NT2/D1 (cell line): Measurements from ENCODE around the gene RTN3.

ENCODE experiments used
- DNase-seq: peaks from one replicate; pipeline ENCODE4 v3.0.0-alpha.2; 2011; ENCODE audit warnings: low read depth, low spot score
- H3K27me3 ChIP-seq: 2 replicates; pipeline ENCODE4 v1.6.0; 2011; ENCODE audit warnings: mild to moderate bottlenecking; ENCODE audit not compliant: insufficient read length, insufficient read depth
- H3K36me3 ChIP-seq: 2 replicates; pipeline ENCODE4 v1.6.1; 2011; ENCODE audit warnings: mild to moderate bottlenecking, low read length, mixed read lengths; ENCODE audit not compliant: insufficient read depth, insufficient read length
- H3K4me1 ChIP-seq: 2 replicates; pipeline ENCODE4 v1.5.1; 2011; ENCODE audit not compliant: insufficient read depth, insufficient read length
- H3K4me3 ChIP-seq: 2 replicates; pipeline ENCODE4 v1.5.1; 2011; ENCODE audit warnings: low read depth; ENCODE audit not compliant: insufficient read length
- H3K9ac ChIP-seq: 2 replicates; pipeline ENCODE4 v1.6.0; 2011; ENCODE audit warnings: low read depth; ENCODE audit not compliant: insufficient read length
- H3K9me3 ChIP-seq: 2 replicates; pipeline ENCODE4 v1.5.1; 2011; ENCODE audit warnings: mild to moderate bottlenecking, low read length; ENCODE audit not compliant: insufficient read depth
- SUZ12 ChIP-seq: IDR thresholded peaks from 2 replicates; pipeline ENCODE4 v1.6.1; 2011; ENCODE audit not compliant: insufficient read length, insufficient read depth; ENCODE audit errors: extremely low read depth
- YY1 ChIP-seq: IDR thresholded peaks from 2 replicates; pipeline ENCODE4 v1.6.1; 2011; ENCODE audit not compliant: insufficient read length, insufficient read depth
- ZNF274 ChIP-seq: IDR thresholded peaks from 2 replicates; pipeline ENCODE4 v1.6.1; 2011; ENCODE audit warnings: mild to moderate bottlenecking, low read depth, low read length

Gene RTN3

DNA sequence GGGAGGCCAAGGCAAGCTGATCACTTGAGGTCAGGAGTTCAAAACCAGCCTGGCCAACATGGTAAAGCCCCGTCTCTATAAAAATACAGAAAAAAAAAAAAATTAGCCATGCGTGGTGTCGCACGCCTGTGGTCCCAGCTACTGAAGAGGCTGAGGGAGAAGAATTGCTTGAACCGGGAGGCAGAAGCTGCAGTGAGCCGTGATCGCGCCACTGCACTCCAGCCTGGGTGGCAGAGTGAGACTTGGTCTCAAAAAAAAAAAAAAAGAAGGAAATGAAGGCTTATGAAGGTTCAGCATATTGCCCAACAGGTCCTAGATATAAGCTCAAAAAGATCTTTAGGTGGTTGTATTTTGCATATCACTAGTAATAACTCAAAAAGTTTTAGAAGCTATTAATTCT is 20.3 kb upstream of the RTN3 start:
- Histone ChIP-seq H3K36me3 (peaks cover 21% of the 10 kb centered on the region), H3K4me1 (no peaks in the 10 kb centered on the region), H3K9ac (no peak overlapping the region), H3K27me3 (no peaks in the 10 kb centered on the region), H3K4me3 (no peak overlapping the region), H3K9me3 (no peaks in the 10 kb centered on the region)
- TF ChIP-seq SUZ12 (no peak), YY1 (no peak), ZNF274 (no peak)
- no peak for DNase-seq

DNA sequence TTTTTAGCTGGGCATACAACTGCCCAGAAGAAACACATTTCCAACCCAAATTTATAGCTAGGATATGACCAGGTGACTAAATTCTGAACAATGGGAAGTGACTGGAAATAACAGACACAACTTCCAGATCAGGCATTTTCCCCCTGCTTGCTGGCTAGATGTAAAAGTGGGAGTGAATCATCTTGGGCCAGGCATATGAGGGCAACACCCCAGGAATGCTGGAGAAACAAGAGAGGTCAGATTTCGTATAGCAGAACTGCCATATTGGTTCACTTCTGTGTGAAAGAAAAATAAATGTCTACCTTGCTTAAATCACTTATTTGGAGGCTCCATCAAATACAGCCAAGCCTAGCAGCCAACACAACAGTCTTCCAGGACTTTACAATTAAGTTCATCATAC is 17.5 kb upstream of the RTN3 start:
- Histone ChIP-seq H3K9ac (no peak overlapping the region), H3K9me3 (no peaks in the 10 kb centered on the region), H3K4me3 (no peak overlapping the region), H3K36me3 (peaks cover 4% of the 10 kb centered on the region), H3K27me3 (no peaks in the 10 kb centered on the region), H3K4me1 (no peaks in the 10 kb centered on the region)
- no peak for DNase-seq
- TF ChIP-seq YY1 (no peak), SUZ12 (no peak), ZNF274 (no peak)

DNA sequence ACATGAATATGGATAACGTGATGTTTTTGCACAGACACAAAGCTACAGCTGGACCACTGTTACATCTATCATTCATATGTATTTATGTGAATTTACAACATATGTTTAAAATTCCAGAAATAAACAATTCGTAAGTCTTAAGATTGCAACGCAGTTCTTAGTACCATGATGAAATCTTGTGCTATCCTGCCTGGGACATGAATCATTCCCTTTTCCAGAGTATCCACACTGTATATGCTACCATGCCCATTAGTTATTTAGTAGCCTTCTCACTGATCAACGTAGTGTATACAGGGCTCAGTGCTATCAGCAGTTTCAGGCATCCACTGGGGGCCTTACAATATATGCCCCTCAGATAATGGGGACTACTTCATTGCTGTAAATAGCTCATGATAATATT is 14.4 kb upstream of the RTN3 start:
- H3K9me3 ChIP-seq, result peaks cover 3% of the 10 kb centered on the region; the same call in 1 of the 2 replicates
- H3K9ac ChIP-seq, result no peak overlapping the region
- H3K36me3 ChIP-seq, result peaks cover 10% of the 10 kb centered on the region
- no peaks in the 10 kb centered on the region for H3K4me1 ChIP-seq
- H3K27me3 ChIP-seq, result no peaks in the 10 kb centered on the region
- no peak for TF ChIP-seq ZNF274
- TF ChIP-seq YY1, result no peak
- no peak for TF ChIP-seq SUZ12
- no peak for DNase-seq
- no peak overlapping the region for H3K4me3 ChIP-seq

DNA sequence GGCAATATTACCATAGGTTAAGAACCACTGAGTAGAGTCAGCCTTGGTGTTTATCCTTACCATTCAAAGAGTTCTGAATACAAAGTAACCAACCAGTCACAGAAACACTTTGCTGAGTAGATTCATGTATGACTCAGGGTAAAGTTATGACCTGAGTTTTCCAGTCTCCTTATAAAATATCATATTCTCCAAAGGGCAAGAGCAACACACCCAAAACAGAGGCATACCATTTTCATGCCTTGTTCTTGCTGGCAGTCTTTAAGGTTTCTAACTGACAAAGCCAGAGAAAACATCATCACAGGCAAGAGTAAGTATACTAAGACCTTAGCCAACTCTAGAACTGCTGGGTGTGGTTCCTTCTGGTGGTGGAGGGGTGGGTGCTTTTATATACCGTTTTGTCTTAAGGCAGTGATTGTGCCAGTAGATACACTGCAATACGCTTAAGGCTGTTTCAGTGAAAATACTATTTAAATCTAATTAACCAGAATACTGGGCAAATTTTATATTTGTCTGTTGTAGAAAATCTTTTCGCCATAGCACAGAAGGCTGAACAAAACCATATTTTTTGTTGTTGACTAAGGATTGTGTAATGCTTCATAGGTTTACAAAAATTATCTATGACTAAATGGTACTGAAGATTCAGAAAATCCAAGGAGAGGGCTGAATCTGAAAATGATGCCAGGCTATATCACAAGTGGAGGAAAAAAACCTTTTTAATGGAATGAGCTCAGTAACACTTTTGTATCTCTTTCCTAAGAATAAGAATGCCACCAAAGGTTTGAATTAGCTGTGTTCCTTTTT is 13.1 kb upstream of the RTN3 start:
- no peak overlapping the region for H3K4me3 ChIP-seq
- H3K9me3 ChIP-seq, result peaks cover 7% of the 10 kb centered on the region; the same call in 1 of the 2 replicates
- TF ChIP-seq YY1 (no peak), SUZ12 (no peak), ZNF274 (no peak)
- H3K36me3 ChIP-seq, result peaks cover 10% of the 10 kb centered on the region
- no peak for DNase-seq
- no peaks in the 10 kb centered on the region for H3K27me3 ChIP-seq
- H3K9ac ChIP-seq, result no peak overlapping the region
- H3K4me1 ChIP-seq, result no peaks in the 10 kb centered on the region

DNA sequence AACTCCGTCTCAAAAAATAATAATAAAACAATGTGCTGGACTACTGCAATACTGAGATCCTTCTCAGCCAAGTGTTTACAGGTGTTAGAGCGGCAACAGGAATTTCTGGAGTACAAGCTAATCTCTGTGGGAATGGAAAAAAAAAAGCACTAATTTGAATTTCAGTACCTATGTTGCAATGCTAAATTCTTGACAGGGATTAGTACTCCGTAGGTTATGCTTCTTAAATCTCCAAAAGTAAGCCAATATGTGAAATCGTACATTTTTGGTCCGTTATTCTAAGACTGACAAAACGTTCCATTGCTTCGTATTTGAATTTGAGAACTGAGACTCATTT is 11.2 kb upstream of the RTN3 start:
- Histone ChIP-seq H3K36me3 (peaks cover 6% of the 10 kb centered on the region), H3K9ac (peak overlapping the region; percentile 67), H3K4me1 (no peaks in the 10 kb centered on the region), H3K27me3 (no peaks in the 10 kb centered on the region), H3K4me3 (peak overlapping the region; percentile 49), H3K9me3 (peaks cover 7% of the 10 kb centered on the region; the same call in 1 of the 2 replicates)
- DNase-seq, result no peak
- no peak for TF ChIP-seq ZNF274
- no peak for TF ChIP-seq YY1
- TF ChIP-seq SUZ12, result no peak

DNA sequence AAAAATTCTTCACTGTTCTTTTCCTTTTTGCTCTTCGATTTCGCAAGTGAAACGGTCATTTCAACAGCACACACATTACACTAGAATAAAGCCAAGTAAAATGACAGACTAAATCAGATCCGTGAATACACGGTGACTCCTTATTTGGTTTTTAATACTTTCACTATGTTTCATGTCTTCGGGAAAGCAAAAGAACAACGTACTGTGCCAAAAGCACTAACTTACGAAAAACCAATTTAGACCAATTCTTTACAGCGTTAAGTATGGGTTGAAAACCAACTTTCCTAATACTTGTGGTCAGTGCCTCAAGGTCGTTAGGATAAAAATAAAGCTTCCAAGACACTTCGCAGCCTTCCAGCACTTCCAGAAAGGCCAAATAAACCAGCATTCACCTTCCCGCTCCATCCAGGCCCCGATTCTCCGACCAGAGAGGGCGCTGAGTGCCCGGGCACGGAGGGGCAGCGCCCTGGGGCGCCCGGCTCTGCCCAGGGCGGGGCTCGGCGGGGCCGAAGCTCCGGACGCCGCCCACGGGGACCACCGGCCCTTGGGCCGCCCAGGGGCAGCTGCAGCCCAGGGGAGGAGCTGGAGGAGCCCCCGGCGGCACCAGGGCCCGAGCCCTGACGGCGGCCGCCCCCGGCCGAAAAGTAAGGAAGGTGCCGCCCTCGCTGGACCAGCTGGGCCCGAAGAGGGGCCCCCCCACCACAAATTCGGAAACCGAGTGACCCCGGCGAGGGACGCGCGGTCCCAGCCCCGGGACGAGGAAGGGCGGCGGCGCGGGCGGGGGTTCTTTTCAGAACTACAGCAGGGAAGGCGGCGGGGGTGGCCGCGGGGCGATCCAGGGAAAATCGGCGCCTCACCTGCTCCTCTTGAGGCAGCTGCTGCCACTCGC is 10.6 kb upstream of the RTN3 start:
- TF ChIP-seq YY1 (no peak), SUZ12 (no peak), ZNF274 (no peak)
- Histone ChIP-seq H3K4me3 (peak overlapping the region; percentile 49), H3K4me1 (no peaks in the 10 kb centered on the region), H3K36me3 (peaks cover 6% of the 10 kb centered on the region), H3K9me3 (peaks cover 7% of the 10 kb centered on the region; the same call in 1 of the 2 replicates), H3K27me3 (no peaks in the 10 kb centered on the region), H3K9ac (peak overlapping the region; percentile 67)
- no peak for DNase-seq
